CD4-positive, alpha-beta T cell treated with Interleukin-17A for 1 hour (primary cell): Measurements from ENCODE around the gene DIAPH2.
"Not testable (repeated sequence)": the region's sequence is repeated elsewhere in the genome, so short reads cannot be mapped to it uniquely, and the experiment has no call there.

Experiments
- DNase-seq: peaks from one replicate; pipeline ENCODE4 v3.0.0-alpha.2; 2020

The DIAPH2 gene

DNA sequence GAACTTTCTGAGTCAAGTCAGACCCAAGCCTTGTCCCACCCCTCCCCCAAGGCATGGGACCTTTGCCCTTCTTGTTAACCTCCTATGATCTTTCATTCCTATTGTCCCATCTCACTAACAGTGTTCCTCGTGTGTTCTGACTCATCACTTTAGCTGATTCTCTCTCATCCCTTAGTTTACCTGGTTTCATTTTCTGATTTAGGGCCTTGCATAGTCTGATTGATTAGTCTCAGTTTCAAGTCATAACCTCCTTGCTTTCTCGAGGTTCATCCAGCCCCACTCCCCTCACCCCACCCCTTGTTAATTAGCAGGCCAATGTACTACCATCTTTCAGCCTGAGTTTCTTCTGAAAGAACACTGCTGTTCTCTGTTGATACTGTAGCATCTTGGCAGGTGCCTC lies 716.5 kb downstream of the DIAPH2 start:
- DNase-seq: no peak

GRCh38 chrX:97401586-97402136 lies 717.0 kb downstream of the DIAPH2 start:
- no peak for DNase-seq

- no peak for DNase-seq
These were observed 717.7 kb downstream of the DIAPH2 start for GRCh38 chrX:97402333-97402732.

DNA sequence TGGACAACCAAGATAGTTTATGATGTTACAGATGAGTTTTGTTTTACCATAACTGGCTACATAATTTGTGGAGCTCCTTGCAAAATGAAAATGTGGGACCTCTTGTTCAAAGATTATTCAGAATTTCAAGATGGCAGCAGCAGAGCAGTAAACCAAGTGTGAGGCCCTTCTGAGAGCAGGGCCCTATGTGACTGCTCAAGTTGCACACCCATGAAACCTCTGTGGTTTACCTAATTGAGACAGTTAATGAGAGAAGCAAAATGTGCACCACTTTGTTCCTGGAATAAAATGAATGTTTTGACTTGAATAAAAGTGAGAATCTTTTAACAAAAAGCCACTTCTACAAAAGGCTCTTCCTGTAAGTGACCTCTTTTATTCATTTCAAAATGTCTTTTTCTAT lies 718.3 kb downstream of the DIAPH2 start:
- DNase-seq: no peak

GRCh38 chrX:97405031-97405660 lies 720.5 kb downstream of the DIAPH2 start:
- no peak for DNase-seq

DNA sequence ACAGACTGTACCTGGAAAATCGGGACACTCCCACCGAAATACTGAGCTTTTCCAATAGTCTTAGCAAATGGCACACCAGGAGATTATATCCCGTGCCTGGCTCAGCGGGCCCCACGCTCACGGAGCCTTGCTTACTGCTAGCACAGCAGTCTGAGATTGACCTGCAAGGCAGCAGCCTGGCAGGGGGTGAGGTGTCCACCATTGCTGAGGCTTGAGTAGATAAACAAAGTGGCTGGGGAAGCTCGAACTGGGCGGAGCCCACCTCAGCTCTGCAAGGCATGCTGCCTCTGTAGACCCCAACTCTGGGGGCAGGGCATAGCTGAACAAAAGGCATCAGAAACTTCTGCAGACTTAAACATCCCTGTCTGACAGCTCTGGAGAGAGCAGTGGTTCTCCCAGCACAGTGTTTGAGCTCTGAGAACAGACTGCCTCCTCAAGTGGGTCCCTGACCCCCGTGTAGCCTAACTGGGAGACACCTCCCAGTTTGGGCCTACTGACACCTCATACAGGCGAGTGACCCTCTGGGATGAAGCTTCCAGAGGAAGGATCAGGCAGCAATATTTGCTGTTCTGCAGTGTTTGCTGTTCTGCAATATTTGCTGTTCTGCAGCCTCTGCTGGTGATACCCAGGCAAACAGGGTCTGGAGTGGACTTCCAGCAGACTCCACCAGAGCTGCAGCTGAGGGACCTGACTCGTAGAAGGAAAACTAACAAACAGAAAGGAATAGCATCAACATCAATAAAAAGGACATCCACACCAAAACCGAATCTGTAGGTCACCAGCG lies 725.2 kb downstream of the DIAPH2 start:
- not testable (repeated sequence) for DNase-seq

DNA sequence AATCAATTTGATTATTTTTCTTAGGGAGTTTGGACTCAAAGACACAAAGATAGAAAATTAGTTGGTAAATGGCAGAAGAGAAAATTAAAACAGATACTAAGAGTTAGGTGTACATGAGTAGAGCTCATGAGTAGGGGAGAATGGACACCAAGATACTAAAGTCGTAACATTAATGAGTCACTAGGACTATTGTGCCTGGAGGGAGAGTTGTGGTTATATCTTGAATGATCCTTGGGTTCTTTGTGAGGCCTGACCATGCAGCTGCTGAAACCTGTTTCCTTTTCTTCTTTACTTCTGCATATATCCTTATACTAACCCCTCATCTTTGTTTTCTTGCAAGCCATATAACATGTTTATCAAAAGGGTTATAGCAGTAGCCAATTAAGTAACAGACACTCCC lies 731.8 kb downstream of the DIAPH2 start:
- no peak for DNase-seq

DNA sequence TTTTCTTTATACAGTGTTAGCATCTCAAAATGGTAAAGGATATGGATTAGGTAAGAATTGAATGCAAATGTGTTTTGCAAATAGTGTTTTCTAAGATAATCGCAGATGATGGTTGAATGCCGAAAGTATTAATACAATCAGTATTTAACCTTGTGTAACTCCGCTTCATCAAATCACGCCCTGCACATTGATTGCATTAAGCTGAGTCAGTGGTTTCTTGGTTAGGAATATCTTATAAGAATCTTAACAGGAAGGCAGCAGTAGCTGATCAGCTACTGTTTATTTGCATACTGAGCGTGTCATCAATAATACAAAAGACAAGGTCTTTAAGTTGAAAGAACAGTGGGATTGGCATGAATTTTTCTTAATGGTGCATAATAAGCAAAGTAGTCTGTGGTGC lies 744.5 kb downstream of the DIAPH2 start:
- DNase-seq: no peak

DNA sequence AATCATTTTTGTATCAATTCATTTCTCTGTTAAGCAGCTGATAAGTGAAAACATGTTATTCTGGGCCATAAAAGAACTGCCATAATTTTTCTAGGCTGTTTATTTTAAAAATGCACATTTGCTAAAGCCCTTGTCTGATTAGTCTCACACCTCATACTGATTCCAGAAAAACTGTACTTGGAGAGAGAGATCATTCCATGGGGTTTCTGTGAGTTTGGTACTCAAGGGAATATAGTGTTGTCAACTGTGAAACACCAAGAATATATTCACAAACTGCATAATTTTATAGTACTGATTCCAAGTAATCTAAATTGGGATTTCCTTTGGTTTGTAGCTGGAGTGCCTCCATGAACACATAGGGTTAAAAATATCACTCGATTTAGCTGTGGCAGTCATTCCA lies 746.6 kb downstream of the DIAPH2 start:
- DNase-seq: no peak

- DNase-seq: no peak
These were observed 761.7 kb downstream of the DIAPH2 start for GRCh38 chrX:97446298-97446882.

GRCh38 chrX:97447306-97447705 lies 762.7 kb downstream of the DIAPH2 start:
- no peak for DNase-seq

- DNase-seq: no peak
These were observed 767.6 kb downstream of the DIAPH2 start for GRCh38 chrX:97452283-97452682.

GRCh38 chrX:97461763-97462162 lies 777.1 kb downstream of the DIAPH2 start:
- DNase-seq: no peak

GRCh38 chrX:97471071-97471470 lies 786.4 kb downstream of the DIAPH2 start:
- DNase-seq: no peak

- no peak for DNase-seq
These were observed 790.3 kb downstream of the DIAPH2 start for GRCh38 chrX:97474933-97475332.

GRCh38 chrX:97479106-97479890 lies 794.7 kb downstream of the DIAPH2 start:
- DNase-seq: no peak

- DNase-seq: no peak
These were observed 796.6 kb downstream of the DIAPH2 start for GRCh38 chrX:97481228-97481627.

DNA sequence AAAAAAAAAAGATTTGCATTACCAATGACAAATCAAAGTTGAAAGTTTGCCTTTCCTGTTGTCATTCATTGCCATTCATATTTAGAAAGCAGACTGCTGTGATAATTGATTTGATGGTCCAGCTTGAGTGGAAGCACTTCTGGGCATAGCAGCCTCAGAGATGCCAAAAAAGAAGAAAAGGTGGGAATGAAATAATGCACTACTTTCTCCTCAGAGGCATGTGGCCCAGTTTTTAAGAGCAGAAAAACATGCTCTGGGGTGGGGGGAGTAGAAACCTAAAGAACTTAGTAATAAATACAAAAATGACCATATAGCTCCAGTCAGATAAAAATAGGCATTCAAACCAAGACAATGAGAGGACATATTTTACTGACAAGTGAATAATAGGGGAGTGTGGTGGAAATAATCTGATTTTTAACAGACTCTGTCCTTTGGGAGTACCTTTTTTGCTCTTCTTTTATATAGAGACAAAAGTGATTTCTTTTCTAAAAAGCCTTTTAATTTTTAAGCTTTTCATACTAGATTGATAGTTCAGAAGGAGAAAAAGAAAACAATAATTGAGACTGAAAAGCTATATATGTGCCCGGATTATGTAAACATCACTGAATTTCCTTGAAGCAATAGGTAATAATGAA lies 798.1 kb downstream of the DIAPH2 start:
- no peak for DNase-seq

- no peak for DNase-seq
These were observed 806.0 kb downstream of the DIAPH2 start for GRCh38 chrX:97490656-97491055.

GRCh38 chrX:97494756-97495372 lies 810.2 kb downstream of the DIAPH2 start:
- no peak for DNase-seq

GRCh38 chrX:97498093-97498492 lies 813.5 kb downstream of the DIAPH2 start:
- no peak for DNase-seq

DNA sequence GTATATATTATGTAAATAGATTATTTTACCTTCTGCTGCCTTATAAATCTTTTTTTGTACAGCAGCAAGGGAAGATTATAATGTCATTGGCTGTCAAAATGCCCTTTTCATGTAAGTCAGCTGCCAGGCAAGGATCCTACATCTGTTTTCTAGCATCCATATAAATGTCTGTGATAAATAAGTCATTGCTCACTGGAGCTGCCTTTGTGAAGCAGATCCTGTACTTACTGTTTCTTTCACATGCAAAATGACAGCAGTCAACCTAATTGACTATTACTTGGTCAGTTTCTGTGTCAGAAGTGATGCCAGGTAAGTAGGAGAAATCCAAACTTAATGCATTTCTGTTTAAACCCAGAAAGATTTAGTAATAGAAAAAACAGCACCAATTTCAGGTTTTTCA lies 819.8 kb downstream of the DIAPH2 start:
- DNase-seq: no peak
